Lung (tissue), 12 donors: ENCODE measurements around the gene NAA30. TPM values are rescaled to one million over a fixed set of nuclear protein-coding genes. Genes with fewer than 3 reads are reported as not detected.

Source experiments
- ATAC-seq: fragments of 200-7000 bp; cut with Tn5 transposase; one replicate; pipeline ENCODE4 v1.9.1; 2020; ENCODE audit warnings: moderate number of reproducible peaks; ENCODE audit not compliant: insufficient read depth, low FRiP score
- DNase-seq, 3 donors: peaks; one replicate each; pipeline ENCODE4 v3.0.0-alpha.2; 2013 to 2017
- H3K27ac ChIP-seq, 2 donors: one replicate each; pipeline ENCODE4 v1.5.1; 2013; ENCODE audit warnings: mild to moderate bottlenecking in 2 of 2, moderate library complexity in 2 of 2, control low read depth in 1 of 2, inconsistent platforms in 1 of 2, low read depth in 1 of 2, low read length in 1 of 2
- H3K27me3 ChIP-seq, 3 donors: one replicate each; pipeline ENCODE4 v1.5.1; 2013; ENCODE audit warnings: low read length in 2 of 3; ENCODE audit not compliant: control insufficient read depth in 3 of 3, insufficient read depth in 3 of 3
- H3K36me3 ChIP-seq, 4 donors: one replicate each; pipeline ENCODE4 v1.5.1; 2013; ENCODE audit warnings: low read length in 4 of 4, mild to moderate bottlenecking in 1 of 4, moderate library complexity in 1 of 4; ENCODE audit not compliant: control insufficient read depth in 4 of 4, insufficient read depth in 4 of 4
- H3K4me1 ChIP-seq, 5 donors: one replicate each; pipeline ENCODE4 v1.5.1; 2013; ENCODE audit warnings: low read length in 5 of 5, mild to moderate bottlenecking in 2 of 5, moderate library complexity in 1 of 5; ENCODE audit not compliant: control insufficient read depth in 5 of 5, insufficient read depth in 5 of 5
- H3K4me3 ChIP-seq: one replicate; pipeline ENCODE4 v1.5.1; 2013; ENCODE audit warnings: mild to moderate bottlenecking, control low read depth, moderate library complexity
- H3K9ac ChIP-seq, 2 donors: one replicate each; pipeline ENCODE4 v1.5.1; 2013; ENCODE audit warnings: low read length in 2 of 2, control low read depth in 1 of 2; ENCODE audit not compliant: insufficient read depth in 1 of 2
- H3K9me3 ChIP-seq, 4 donors: one replicate each; pipeline ENCODE4 v1.5.1; 2013; ENCODE audit warnings: low read length in 3 of 4, mild to moderate bottlenecking in 1 of 4, moderate library complexity in 1 of 4; ENCODE audit not compliant: control insufficient read depth in 4 of 4, insufficient read depth in 3 of 4
- CTCF ChIP-seq: IDR thresholded peaks from 2 replicates; pipeline ENCODE4 v1.5.1; 2012; ENCODE audit warnings: mild to moderate bottlenecking; ENCODE audit errors: control extremely low read depth, extremely low read depth
- WGBS, 2 donors: extraction: QIAGEN DNeasy Blood & Tissue Kit; methylation state at CpG; one replicate each; pipeline ENCODE4 v1.1.7; 2013; 5-methylcytosine and 5-hydroxymethylcytosine counted together
- polyA plus RNA-seq, 2 donors: library from polyadenylated mRNA; stranded (reverse); fragments of 200-250 nt; gene quantifications; one replicate each; pipeline ENCODE4 v1.2.1, GENCODE V29; 2013
- total RNA-seq, 2 donors: library from RNA; depleted of rRNA in 1 of 2; stranded (reverse); fragments of >200 nt in 1 of 2; gene quantifications; one replicate each; pipeline ENCODE4 v1.2.1, GENCODE V29; 2014 to 2021
- donor health status: control.
- donor health status: control.
- donor health status: Bipolar disorder and iron deficiency.
- donor health status: healthy.
- donor health status: DM: yes; HTN: yes; CAD: no.

The NAA30 gene
- total and polyA plus RNA-seq, 4 donors, result 2.8 to 22.2 (median 7.6) TPM

- no peaks in the 10 kb centered on the region for H3K9me3 ChIP-seq
- 63 to 70% methylated on average over 2 of the region's 2 CpGs for WGBS, 2 donors
- no peak for ATAC-seq
Measured at GRCh38 chr14:57412341-57412740, 22.0 kb downstream of the NAA30 start.

GRCh38 chr14:57413849-57414248 lies 23.5 kb downstream of the NAA30 start:
- ATAC-seq (no peak), DNase-seq (no peak)
- no peak overlapping the region for H3K4me3 ChIP-seq
- H3K4me1 ChIP-seq, result peaks cover 0 to 2% (median 0%) of the 10 kb centered on the region in 5 donors
- TF ChIP-seq CTCF, result no peak
- H3K36me3 ChIP-seq, result peaks cover 2 to 11% (median 6%) of the 10 kb centered on the region in 4 donors
- no peaks in the 10 kb centered on the region for H3K9me3 ChIP-seq
- 76 to 83% methylated on average over 2 of the region's 2 CpGs for WGBS, 2 donors
- no peak overlapping the region for H3K27ac ChIP-seq
- H3K9ac ChIP-seq, result no peak overlapping the region
- H3K27me3 ChIP-seq, result no peaks in the 10 kb centered on the region

More at GRCh38 chr14:57412341-57412740, 22.0 kb downstream of the NAA30 start:
- Histone ChIP-seq H3K27me3 (no peaks in the 10 kb centered on the region), H3K27ac (no peak overlapping the region), H3K9ac (no peak overlapping the region), H3K4me3 (no peak overlapping the region), H3K4me1 (peaks cover 0 to 8% (median 0%) of the 10 kb centered on the region in 5 donors), H3K36me3 (peaks cover 2 to 11% (median 6%) of the 10 kb centered on the region in 4 donors)
- DNase-seq, result no peak
- no peak for TF ChIP-seq CTCF

- no peaks in the 10 kb centered on the region for H3K9me3 ChIP-seq
- ATAC-seq (no peak), DNase-seq (no peak)
- 81 to 95% methylated on average over 1 of the region's 1 CpG for WGBS, 2 donors
- no peak overlapping the region for H3K27ac ChIP-seq
- no peak overlapping the region for H3K4me3 ChIP-seq
- H3K9ac ChIP-seq, result no peak overlapping the region
- no peak for TF ChIP-seq CTCF
- H3K4me1 ChIP-seq, result no peaks in the 10 kb centered on the region
- H3K27me3 ChIP-seq, result no peaks in the 10 kb centered on the region
- no peaks in the 10 kb centered on the region for H3K36me3 ChIP-seq
Measured at GRCh38 chr14:57417228-57417627, 26.8 kb downstream of the NAA30 start.

- TF ChIP-seq CTCF, result no peak
- Histone ChIP-seq H3K9me3 (no peaks in the 10 kb centered on the region), H3K27ac (no peak overlapping the region), H3K27me3 (no peaks in the 10 kb centered on the region), H3K4me3 (no peak overlapping the region), H3K36me3 (no peaks in the 10 kb centered on the region), H3K9ac (no peak overlapping the region), H3K4me1 (no peaks in the 10 kb centered on the region)
- WGBS, 2 donors, result 90 to 96% methylated on average over 4 of the region's 4 CpGs
- DNase-seq (no peak), ATAC-seq (no peak)
Measured at GRCh38 chr14:57418999-57419398, 28.6 kb downstream of the NAA30 start.
